DOHH2 (cell line): ENCODE data around the gene GREM1.

Source experiments
- H3F3A ChIP-seq: fragments of 200-600 bp; sonication (generic), shearing (Covaris generic); 2 replicates; pipeline ENCODE4 v1.6.0; 2016; ENCODE audit warnings: antibody characterized with exemption, mild to moderate bottlenecking; ENCODE audit not compliant: control insufficient read depth, insufficient read depth
- H3K27ac ChIP-seq: fragments of 200-600 bp; sonication (generic); 2 replicates; pipeline ENCODE4 v1.5.1; 2014; ENCODE audit warnings: low read depth, mild to moderate bottlenecking, low read length, moderate library complexity
- H3K27me3 ChIP-seq: fragments of 200-600 bp; sonication (generic); 2 replicates; pipeline ENCODE4 v1.6.1; 2014; ENCODE audit warnings: mild to moderate bottlenecking, low read length, mixed read lengths; ENCODE audit not compliant: control insufficient read depth
- H3K36me3 ChIP-seq: fragments of 200-600 bp; sonication (generic); 2 replicates; pipeline ENCODE4 v1.6.1; 2014; ENCODE audit warnings: mild to moderate bottlenecking, low read length, moderate library complexity, mixed read lengths; ENCODE audit not compliant: control insufficient read depth
- H3K4me1 ChIP-seq: fragments of 200-600 bp; sonication (generic); 2 replicates; pipeline ENCODE4 v1.6.1; 2014; ENCODE audit warnings: mild to moderate bottlenecking, low read length, mixed read lengths; ENCODE audit not compliant: control insufficient read depth
- H3K4me2 ChIP-seq: fragments of 200-600 bp; sonication (generic); 2 replicates; pipeline ENCODE4 v1.6.0; 2014; ENCODE audit warnings: mild to moderate bottlenecking, low read length, moderate library complexity
- H3K4me3 ChIP-seq: fragments of 200-600 bp; sonication (generic); 2 replicates; pipeline ENCODE4 v1.5.1; 2014; ENCODE audit warnings: mild to moderate bottlenecking, low read length, mixed read lengths
- H3K79me2 ChIP-seq: fragments of 200-600 bp; sonication (generic); 2 replicates; pipeline ENCODE4 v1.6.1; 2014; ENCODE audit warnings: mild to moderate bottlenecking, low read length, mixed read lengths; ENCODE audit not compliant: control insufficient read depth
- H3K9me2 ChIP-seq: fragments of 200-600 bp; sonication (generic); replicated peaks from 2 replicates; pipeline ENCODE4 v1.6.1; 2014; ENCODE audit warnings: mild to moderate bottlenecking, low read length, mixed read lengths; ENCODE audit not compliant: control insufficient read depth
- H3K9me3 ChIP-seq: fragments of 200-600 bp; sonication (generic); 2 replicates; pipeline ENCODE4 v1.6.1; 2014; ENCODE audit warnings: antibody characterized with exemption, low read length, mixed read lengths; ENCODE audit not compliant: control insufficient read depth, insufficient read depth
- H4K20me1 ChIP-seq: fragments of 200-600 bp; sonication (generic); 2 replicates; pipeline ENCODE4 v1.6.0; 2014; ENCODE audit warnings: low read depth, mild to moderate bottlenecking, antibody characterized with exemption, low read length, moderate library complexity; ENCODE audit not compliant: control insufficient read depth, insufficient read depth
- EZH2phosphoT487 ChIP-seq: fragments of 200-600 bp; sonication (generic); IDR thresholded peaks from 2 replicates; pipeline ENCODE4 v1.6.1; 2017; ENCODE audit warnings: borderline replicate concordance, mild to moderate bottlenecking, antibody characterized with exemption, low read length, moderate library complexity, mixed read lengths
- TF ChIP-seq, protein P1 (sequence below): fragments of 200-600 bp; sonication (generic); IDR thresholded peaks from one replicate; pipeline ENCODE4 v1.5.1; 2014; ENCODE audit warnings: antibody characterized with exemption, mild to moderate bottlenecking, low read depth, low read length; ENCODE audit not compliant: poor library complexity, severe bottlenecking

GREM1 gene

DNA sequence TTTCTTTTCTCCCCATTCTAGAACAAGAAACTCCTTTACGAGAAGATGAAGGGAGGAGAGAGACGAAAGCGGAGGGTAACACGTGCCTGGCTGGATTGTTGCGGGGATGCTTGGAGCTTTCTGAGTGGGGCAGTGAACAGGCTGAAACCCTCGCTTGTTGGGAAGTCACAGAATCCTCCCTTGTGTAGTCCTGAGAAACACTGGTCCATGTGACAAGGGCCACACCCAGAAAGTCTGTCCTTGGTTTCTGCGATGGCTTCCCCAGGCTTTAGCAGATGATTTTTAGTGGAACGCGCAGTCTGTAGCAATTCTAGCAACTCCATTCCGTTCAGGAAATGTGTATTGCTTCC lies 26.1 kb upstream of the GREM1 start:
- Histone ChIP-seq H3K9me3 (no peaks in the 10 kb centered on the region), H3K36me3 (no peaks in the 10 kb centered on the region), H3K27me3 (no peaks in the 10 kb centered on the region), H4K20me1 (no peaks in the 10 kb centered on the region), H3K4me2 (no peak overlapping the region), H3K4me3 (no peak overlapping the region), H3K4me1 (no peaks in the 10 kb centered on the region), H3K79me2 (no peaks in the 10 kb centered on the region), H3K27ac (no peak overlapping the region), H3K9me2 (no peaks in the 10 kb centered on the region), H3F3A (no peaks in the 10 kb centered on the region)
- TF ChIP-seq, protein P1, sequence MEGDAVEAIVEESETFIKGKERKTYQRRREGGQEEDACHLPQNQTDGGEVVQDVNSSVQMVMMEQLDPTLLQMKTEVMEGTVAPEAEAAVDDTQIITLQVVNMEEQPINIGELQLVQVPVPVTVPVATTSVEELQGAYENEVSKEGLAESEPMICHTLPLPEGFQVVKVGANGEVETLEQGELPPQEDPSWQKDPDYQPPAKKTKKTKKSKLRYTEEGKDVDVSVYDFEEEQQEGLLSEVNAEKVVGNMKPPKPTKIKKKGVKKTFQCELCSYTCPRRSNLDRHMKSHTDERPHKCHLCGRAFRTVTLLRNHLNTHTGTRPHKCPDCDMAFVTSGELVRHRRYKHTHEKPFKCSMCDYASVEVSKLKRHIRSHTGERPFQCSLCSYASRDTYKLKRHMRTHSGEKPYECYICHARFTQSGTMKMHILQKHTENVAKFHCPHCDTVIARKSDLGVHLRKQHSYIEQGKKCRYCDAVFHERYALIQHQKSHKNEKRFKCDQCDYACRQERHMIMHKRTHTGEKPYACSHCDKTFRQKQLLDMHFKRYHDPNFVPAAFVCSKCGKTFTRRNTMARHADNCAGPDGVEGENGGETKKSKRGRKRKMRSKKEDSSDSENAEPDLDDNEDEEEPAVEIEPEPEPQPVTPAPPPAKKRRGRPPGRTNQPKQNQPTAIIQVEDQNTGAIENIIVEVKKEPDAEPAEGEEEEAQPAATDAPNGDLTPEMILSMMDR = no peak
- TF ChIP-seq EZH2phosphoT487 = no peak

GRCh38 chr15:32692286-32692685 lies 25.5 kb upstream of the GREM1 start:
- Histone ChIP-seq H4K20me1 (no peaks in the 10 kb centered on the region), H3K9me3 (no peaks in the 10 kb centered on the region), H3K36me3 (no peaks in the 10 kb centered on the region), H3K4me1 (no peaks in the 10 kb centered on the region), H3K79me2 (no peaks in the 10 kb centered on the region), H3K9me2 (no peaks in the 10 kb centered on the region), H3K4me3 (no peak overlapping the region), H3K27ac (no peak overlapping the region), H3K27me3 (no peaks in the 10 kb centered on the region), H3F3A (no peaks in the 10 kb centered on the region), H3K4me2 (no peak overlapping the region)
- TF ChIP-seq, protein P1 = no peak
- no peak for TF ChIP-seq EZH2phosphoT487

- Histone ChIP-seq H4K20me1 (no peaks in the 10 kb centered on the region), H3K27ac (no peak overlapping the region), H3K4me3 (no peak overlapping the region), H3K9me3 (no peaks in the 10 kb centered on the region), H3K36me3 (no peaks in the 10 kb centered on the region), H3K9me2 (no peaks in the 10 kb centered on the region), H3K27me3 (no peaks in the 10 kb centered on the region), H3F3A (no peaks in the 10 kb centered on the region), H3K4me1 (no peaks in the 10 kb centered on the region), H3K79me2 (no peaks in the 10 kb centered on the region), H3K4me2 (no peak overlapping the region)
- TF ChIP-seq, protein P1 = no peak
- TF ChIP-seq EZH2phosphoT487 = no peak
Measured at GRCh38 chr15:32694222-32694983, 23.4 kb upstream of the GREM1 start.
